KOPT-K1 (cell line): Measurements from ENCODE around the gene PHF11.
"Not testable (repeated sequence)": the region's sequence is repeated elsewhere in the genome, so short reads cannot be mapped to it uniquely, and the experiment has no call there.

ENCODE experiments used
- H3K27ac ChIP-seq: fragments of 200-600 bp; sonication (generic); 2 replicates; pipeline ENCODE4 v1.5.1; 2016; ENCODE audit warnings: antibody characterized with exemption, mild to moderate bottlenecking, low read depth, low read length; ENCODE audit not compliant: poor library complexity, severe bottlenecking
- H3K36me3 ChIP-seq: fragments of 200-600 bp; sonication (generic); 2 replicates; pipeline ENCODE4 v1.5.1; 2017; ENCODE audit warnings: antibody characterized with exemption, mild to moderate bottlenecking, low read length, moderate library complexity; ENCODE audit not compliant: insufficient read depth
- H3K9me3 ChIP-seq: fragments of 200-600 bp; sonication (generic); 2 replicates; pipeline ENCODE4 v1.5.1; 2017; ENCODE audit warnings: antibody characterized with exemption, low read length, mild to moderate bottlenecking; ENCODE audit not compliant: insufficient read depth, poor library complexity, severe bottlenecking

The PHF11 gene

DNA sequence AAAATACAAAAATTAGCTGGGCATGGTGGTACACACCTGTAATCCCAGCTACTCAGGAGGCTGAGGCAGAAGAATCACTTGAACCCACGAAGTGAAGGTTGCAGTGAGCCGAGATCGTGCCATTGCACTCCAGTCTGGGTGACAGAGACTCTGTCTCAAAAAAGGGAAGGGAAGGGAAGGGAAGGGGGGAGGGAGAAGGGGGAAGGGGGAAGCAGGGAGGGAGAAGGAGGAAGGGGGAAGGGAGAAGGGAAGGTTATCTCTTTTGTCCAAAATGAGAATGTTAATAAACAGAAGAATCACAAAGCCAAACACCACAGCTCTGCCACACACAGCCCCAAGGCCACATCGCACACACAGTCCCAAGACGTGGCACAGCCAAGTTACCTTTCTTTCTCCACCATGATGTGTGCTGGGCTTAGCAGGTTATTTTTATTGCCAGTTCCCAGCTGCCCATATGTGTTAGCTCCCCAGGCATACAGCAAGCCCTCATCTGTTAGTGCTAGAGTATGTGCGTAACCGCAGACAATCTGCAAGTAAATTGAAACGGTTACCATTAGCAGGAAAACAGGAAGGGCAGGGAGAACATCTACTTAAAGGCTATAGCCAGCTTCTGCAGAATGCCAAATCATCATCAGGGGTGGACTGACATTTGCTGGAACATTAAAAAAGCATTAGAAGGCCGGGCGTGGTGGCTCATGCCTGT, 55.3 kb downstream of the PHF11 start:
- Histone ChIP-seq H3K36me3 (peaks cover 84% of the 10 kb centered on the region), H3K9me3 (no peaks in the 10 kb centered on the region), H3K27ac (no peak overlapping the region)

DNA sequence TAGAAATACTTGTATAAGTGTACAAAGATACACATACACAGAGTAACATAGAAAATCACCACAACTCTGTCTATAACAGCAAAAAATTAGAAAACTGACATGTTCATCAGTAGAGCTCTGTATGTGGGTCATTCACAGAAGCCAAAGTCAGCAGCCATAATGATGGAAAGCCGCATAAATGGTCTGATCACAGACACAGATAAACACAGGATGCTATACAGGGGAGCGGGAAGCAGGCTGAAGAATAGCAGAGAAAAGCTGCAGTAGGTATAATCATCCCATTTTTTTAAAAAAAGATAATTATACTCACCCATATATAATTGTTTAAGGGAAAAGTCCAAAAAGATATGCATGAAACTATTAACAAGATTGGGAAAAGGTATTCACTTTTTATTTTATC, 58.1 kb downstream of the PHF11 start:
- H3K36me3 ChIP-seq: peaks cover 77% of the 10 kb centered on the region
- no peak overlapping the region for H3K27ac ChIP-seq
- no peaks in the 10 kb centered on the region for H3K9me3 ChIP-seq

DNA sequence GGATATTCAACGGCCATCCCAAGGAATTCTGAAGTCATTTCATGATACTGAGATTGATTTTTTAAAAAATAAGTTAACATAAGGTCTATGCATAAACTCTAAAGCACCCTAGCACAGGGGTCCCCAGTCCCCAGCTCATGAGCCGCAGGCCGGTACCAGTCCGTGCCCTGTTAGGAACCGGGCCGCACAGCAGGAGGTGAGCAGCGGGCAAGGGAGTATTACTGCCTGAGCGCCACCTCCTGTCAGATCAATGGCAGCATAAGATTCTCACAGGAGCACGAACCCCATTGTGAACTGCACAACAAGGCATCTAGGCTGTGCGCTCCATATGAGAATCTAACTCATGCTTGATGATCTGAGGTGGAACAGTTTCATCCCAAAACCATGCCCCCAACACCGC, 58.6 kb downstream of the PHF11 start:
- Histone ChIP-seq H3K27ac (no peak overlapping the region), H3K36me3 (peaks cover 81% of the 10 kb centered on the region)

DNA sequence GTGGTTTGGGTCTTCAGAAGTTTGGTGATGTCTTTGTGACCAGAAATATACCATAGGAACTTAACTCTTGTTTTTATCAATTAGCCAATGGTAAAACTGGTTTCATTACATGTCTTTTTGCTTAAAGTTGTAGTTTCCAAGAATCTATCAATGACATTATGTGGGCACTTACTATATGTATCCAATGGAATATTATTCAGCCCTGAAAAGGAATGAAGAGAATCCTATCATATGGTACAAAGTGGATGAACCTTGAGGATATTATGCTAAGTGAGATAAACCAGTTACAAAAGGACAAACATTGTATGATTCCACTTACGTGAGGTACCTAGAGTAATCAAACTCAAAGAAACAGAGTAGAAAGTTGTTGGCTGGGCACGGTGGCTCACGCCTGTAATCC, 63.3 kb downstream of the PHF11 start:
- peaks cover 67% of the 10 kb centered on the region for H3K36me3 ChIP-seq
- H3K27ac ChIP-seq: no peak overlapping the region
- H3K9me3 ChIP-seq: no peaks in the 10 kb centered on the region

More for the DNA sequence above, 58.6 kb downstream of the PHF11 start:
- no peaks in the 10 kb centered on the region for H3K9me3 ChIP-seq

DNA sequence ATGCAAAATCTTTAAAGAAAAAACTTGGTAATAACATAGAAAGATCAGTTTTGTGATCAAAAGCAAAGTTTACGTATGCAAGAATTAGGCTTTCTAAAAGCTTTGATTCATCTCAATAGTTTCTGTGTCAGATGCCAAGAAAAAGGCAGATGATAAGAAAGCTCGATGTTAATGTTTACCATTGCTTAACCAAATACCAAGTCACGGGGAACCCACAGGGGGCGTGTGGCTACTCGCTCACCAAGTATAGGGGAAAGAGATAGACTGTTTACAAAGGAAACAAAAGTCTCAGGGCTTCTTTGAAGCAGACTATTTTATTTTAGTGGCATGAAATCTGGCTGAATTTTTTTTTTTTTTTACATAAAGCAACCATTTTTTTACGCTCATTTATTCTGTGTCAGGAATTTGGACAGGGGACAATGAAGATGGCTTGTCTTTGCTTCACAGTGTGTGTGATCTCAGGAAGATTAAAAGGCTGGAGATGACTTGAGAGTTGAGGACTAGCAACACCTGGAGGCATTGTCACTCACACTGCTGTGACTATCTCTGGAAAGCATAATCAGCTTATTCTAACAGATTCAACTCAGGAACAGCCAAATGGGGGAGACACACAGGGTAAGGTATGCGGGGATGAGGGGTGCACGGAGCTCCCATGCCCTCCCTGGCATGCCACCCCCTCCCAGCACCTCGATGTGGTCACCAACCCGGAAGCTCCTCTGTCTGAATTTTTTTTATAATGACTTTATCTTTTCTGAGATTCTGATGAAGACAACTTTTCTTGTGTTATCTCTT, 64.7 kb downstream of the PHF11 start:
- Histone ChIP-seq H3K27ac (no peak overlapping the region), H3K36me3 (peaks cover 55% of the 10 kb centered on the region), H3K9me3 (no peaks in the 10 kb centered on the region)

DNA sequence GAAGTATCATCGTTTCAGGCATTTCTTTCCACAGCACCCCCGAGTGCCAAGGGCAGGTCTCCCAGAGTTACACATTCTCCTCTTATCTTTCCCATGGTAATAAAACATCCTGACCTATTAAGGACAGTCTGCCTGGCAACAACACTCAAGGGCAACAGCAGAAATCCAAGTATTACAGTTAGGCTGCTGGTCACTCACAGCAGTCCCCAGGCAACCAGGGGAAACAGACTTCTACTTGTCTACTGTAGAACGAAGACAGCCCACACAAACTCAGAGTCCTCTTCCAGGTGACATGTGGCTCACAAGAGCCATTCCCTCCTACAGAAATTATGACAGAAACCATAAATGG, 65.3 kb downstream of the PHF11 start:
- no peak overlapping the region for H3K27ac ChIP-seq
- H3K36me3 ChIP-seq: peaks cover 49% of the 10 kb centered on the region
- H3K9me3 ChIP-seq: no peaks in the 10 kb centered on the region

DNA sequence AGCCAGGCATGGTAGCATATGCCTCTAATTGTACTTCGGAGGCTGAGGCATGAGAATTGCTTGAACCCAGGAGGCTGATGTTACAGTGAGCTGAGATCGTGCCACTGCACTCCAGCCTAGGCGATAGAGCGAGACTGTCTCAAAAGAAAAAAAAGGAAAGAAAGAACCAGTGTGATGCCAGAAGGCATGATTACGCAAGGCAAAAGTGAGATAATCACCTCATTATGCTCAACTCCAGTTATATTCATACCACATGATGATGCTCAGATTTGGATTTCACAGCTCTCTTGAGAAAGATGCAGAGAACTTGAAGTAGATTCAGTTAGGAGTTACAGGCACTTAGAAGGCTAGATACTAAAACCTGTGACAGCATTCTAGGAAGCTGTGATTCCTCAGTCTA, 67.8 kb downstream of the PHF11 start:
- H3K9me3 ChIP-seq: no peaks in the 10 kb centered on the region
- no peak overlapping the region for H3K27ac ChIP-seq
- H3K36me3 ChIP-seq: peaks cover 51% of the 10 kb centered on the region

DNA sequence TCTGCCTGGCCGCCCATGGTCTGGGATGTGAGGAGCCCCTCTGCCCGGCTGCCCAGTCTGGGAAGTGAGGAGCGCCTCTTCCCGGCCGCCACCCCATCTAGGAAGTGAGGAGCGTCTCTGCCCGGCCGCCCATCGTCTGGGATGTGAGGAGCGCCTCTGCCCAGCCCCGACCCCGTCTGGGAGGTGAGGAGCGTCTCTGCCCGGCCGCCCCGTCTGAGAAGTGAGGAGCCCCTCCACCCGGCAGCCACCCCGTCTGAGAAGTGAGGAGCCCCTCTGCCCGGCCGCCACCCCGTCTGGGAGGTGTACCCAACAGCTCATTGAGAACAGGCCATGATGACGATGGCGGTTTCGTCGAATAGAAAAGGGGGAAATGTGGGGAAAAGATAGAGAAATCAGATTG, 69.7 kb downstream of the PHF11 start:
- H3K36me3 ChIP-seq: peaks cover 32% of the 10 kb centered on the region
- H3K27ac ChIP-seq, H3K9me3 ChIP-seq: not testable (repeated sequence)

DNA sequence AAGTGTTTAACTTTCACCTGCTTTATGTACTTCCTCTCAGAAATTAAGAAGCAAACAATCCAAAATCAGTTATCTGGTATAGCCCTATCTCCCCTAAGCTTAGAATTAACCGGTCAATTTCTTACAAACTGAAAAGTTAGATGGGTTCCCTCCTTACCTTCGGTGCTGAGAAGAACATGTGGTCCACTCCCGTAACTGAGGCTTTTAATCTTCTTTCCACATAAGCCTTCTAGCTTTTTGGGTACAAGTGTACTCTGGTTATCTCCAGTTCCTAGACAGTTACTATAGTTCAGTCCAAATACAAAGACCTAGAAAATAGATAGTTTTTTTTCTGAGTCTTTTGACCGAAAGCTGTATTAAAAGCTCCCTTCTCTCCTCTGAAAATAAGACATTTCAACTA, 70.7 kb downstream of the PHF11 start:
- Histone ChIP-seq H3K36me3 (peaks cover 23% of the 10 kb centered on the region; the same call in 1 of the 2 replicates), H3K27ac (no peak overlapping the region), H3K9me3 (no peaks in the 10 kb centered on the region)

DNA sequence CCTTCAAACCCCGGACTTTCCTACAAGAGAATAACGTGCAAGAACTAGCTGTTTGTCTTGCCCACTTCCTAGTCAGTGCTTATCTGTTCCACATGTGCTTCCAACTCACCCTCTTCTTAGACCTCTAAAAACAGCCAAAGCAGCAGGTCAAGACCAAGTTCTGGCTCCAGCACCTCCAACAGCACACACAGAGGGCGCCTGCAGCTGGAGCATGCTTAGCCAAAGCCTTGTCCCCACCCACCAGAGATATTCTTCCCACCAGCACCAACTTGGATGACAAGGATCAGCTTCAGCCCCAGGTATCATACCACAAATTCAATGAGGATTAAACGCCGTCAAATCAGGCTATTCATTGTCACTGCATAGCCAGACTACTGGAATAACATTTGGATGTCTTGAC, 71.7 kb downstream of the PHF11 start:
- peaks cover 23% of the 10 kb centered on the region; the same call in 1 of the 2 replicates for H3K36me3 ChIP-seq
- H3K9me3 ChIP-seq: no peaks in the 10 kb centered on the region
- no peak overlapping the region for H3K27ac ChIP-seq

DNA sequence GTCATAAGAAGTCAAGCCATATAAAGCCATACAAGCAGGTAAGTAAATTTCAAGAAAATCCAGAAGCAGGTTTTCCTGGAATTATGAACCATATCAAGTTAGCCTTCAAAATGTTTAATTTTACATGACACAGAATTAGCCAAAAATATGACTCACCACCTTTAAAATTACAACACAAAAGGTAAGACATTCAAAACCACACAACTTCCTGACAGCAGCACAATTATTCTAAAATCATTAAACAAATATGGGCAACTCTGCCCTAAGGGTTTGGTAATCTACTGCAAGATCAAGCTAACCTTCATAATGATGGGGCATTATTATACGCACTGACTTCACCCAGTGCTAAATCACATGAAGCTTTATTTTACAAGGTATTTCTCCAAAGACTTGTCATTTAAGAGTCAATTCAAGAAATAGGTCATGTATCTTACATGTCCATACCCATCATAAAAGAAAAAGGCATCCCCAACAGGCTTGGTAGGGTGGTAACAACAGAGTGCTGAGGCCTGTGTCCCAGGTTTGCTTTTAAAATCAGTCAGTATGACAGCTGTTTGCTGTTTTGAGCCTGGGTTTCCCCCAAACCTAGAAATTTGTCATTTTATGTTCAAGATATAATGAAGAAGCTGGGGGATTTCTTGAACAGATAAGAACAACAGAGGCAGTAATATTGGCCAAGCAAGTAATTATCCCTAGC, 74.4 kb downstream of the PHF11 start:
- peaks cover 16% of the 10 kb centered on the region; the same call in 1 of the 2 replicates for H3K36me3 ChIP-seq
- no peak overlapping the region for H3K27ac ChIP-seq
- no peaks in the 10 kb centered on the region for H3K9me3 ChIP-seq

DNA sequence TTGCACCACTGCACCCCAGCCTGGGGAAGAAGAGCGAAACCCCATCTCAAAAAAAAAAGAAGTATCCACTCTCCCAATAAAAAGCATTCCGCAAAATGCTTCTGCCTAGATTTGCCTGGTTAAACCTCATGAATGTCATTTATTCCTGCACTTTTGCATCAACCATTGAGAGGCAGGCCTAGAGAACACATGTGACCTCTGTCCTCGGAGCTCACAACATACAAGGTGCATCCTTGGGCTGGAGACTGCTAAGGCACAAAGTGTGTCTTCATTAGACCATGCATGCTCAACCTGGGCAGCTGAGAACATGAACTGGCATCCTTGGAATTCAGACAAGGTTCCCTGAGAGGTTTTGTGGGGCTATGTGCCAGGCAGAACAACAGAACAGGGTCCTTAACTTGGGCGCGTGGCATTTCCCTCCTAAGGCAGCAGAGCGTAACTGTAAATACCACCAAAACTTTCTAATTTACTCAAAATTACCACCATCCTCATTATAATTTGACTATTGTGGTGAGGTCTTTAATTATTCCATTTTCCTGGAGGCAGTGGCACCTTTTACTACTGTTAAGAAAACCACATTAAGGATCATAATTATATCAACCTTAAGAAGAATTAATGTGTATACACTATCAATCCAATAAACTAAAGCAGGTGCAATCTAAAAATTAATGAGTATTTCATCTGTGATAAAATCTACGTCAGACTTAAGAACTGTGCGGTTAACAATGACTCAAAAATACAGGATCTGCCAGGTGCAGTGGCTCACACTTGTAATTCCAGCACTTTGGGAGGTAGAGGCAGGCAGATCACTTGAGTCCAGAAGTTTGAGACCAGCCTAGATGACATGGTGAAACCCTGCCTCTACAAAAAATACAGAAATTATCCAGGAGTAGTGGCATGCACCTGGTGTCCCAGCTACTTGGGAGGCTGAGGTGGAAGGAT, 75.8 kb downstream of the PHF11 start:
- no peak overlapping the region for H3K27ac ChIP-seq
- peaks cover 11% of the 10 kb centered on the region; the same call in 1 of the 2 replicates for H3K36me3 ChIP-seq
- H3K9me3 ChIP-seq: no peaks in the 10 kb centered on the region
